Psoas muscle (tissue), 8 donors: ENCODE data around the gene ABHD12. TPM values are rescaled to one million over a fixed set of nuclear protein-coding genes. Genes with fewer than 3 reads are reported as not detected.

Experiments
- ATAC-seq, 4 donors: fragments of 200-7000 bp; cut with Tn5 transposase; one replicate each; pipeline ENCODE4 v1.9.1; 2020; ENCODE audit warnings: moderate library complexity in 3 of 4, mild to moderate bottlenecking in 2 of 4
- DNase-seq, 2 donors: peaks; one replicate each; pipeline ENCODE4 v3.0.0-alpha.2; 2020
- H3K27ac ChIP-seq: fragments of 200-600 bp; one replicate; pipeline ENCODE4 v1.8.0; 2022
- H3K27me3 ChIP-seq, 3 donors: fragments of 200-600 bp in 1 of 3; one replicate each; pipeline versions ENCODE4 v1.6.1 to v1.8.0; 2013 to 2022; ENCODE audit warnings: low read length in 2 of 3, mild to moderate bottlenecking in 2 of 3, moderate library complexity in 1 of 3; ENCODE audit not compliant: insufficient read depth in 3 of 3
- H3K36me3 ChIP-seq, 2 donors: fragments of 200-600 bp in 1 of 2; one replicate each; pipeline versions ENCODE4 v1.6.1 to v1.8.0; 2013 to 2022; ENCODE audit warnings: low read depth in 1 of 2, mild to moderate bottlenecking in 1 of 2, moderate library complexity in 1 of 2; ENCODE audit not compliant: insufficient read depth in 1 of 2
- H3K4me1 ChIP-seq: fragments of 200-600 bp; one replicate; pipeline ENCODE4 v1.8.0; 2022
- H3K4me3 ChIP-seq: fragments of 200-600 bp; one replicate; pipeline ENCODE4 v1.8.0; 2022; ENCODE audit warnings: mild to moderate bottlenecking
- H3K9me3 ChIP-seq: fragments of 200-600 bp; one replicate; pipeline ENCODE4 v1.8.0; 2022
- CTCF ChIP-seq: fragments of 200-600 bp; IDR thresholded peaks from one replicate; pipeline ENCODE4 v1.8.0; 2022; ENCODE audit warnings: antibody characterized with exemption
- WGBS, 3 donors: extraction: QIAGEN DNeasy Blood & Tissue Kit; methylation state at CpG; one replicate each; pipeline versions ENCODE4 v1.1.6 to v1.1.7; 2013; 5-methylcytosine and 5-hydroxymethylcytosine counted together
- intact Hi-C, 2 donors: fragments of 100-400 bp; cut with DNase I; formaldehyde crosslinking; loops; one replicate each; pipeline versions ENCODE4 v1.11.0 to v1.14.2; 2022
- polyA plus RNA-seq, 3 donors: library from polyadenylated mRNA; stranded (reverse); fragments of 200-250 nt; gene quantifications; one replicate each; pipeline ENCODE4 v1.2.3, GENCODE V29; 2013
- total RNA-seq, 4 donors: library from RNA; stranded (reverse); fragmentation: NEBNext Ultra II Directional in 2 of 4; extraction: Animal tissue kit (Norgen Biotek cat#: 25700) in 2 of 4; gene quantifications; one replicate each; pipeline versions ENCODE4 v1.2.1 to v1.2.4, GENCODE V29; 2021 to 2023
- donor health status: healthy with polysubstance abuse.
- donor health status: DM: no; HTN: no; CAD: no; lungs with moderate emphysema.
- donor health status: Bipolar disorder and iron deficiency.
- donor health status: healthy.
- donor health status: DM: yes; HTN: yes; CAD: no.
- donor health status: DM: no; HTN: no; CAD: no.
- donor health status: DM: no; HTN: no; CAD: no.
- donor health status: DM: yes; HTN: yes; CAD: no.

The ABHD12 gene
- total and polyA plus RNA-seq, 7 donors, result 7.9 to 15.5 (median 9.6) TPM

GRCh38 chr20:25293910-25294458 is 96.7 kb downstream of the ABHD12 start:
- Histone ChIP-seq H3K4me1 (peaks cover 28% of the 10 kb centered on the region), H3K4me3 (no peak overlapping the region), H3K9me3 (no peaks in the 10 kb centered on the region), H3K36me3 (peaks cover 0 to 21% of the 10 kb centered on the region in 2 donors), H3K27me3 (no peaks in the 10 kb centered on the region), H3K27ac (peak overlapping the region; percentile 84)
- WGBS, 3 donors, result 69 to 87% (median 69%) methylated on average over 13 of the region's 13 CpGs
- no peak for ATAC-seq
- no peak for DNase-seq
- no peak for TF ChIP-seq CTCF
- intact Hi-C loops, result loop anchor here (5.0 kb wide), 1 partner anchor 103 kb away; no protein-coding TSS in a partner anchor

- intact Hi-C loops, result loop anchor here (5.0 kb wide), 1 partner anchor 104 kb away; no protein-coding TSS in a partner anchor
- Histone ChIP-seq H3K27me3 (no peaks in the 10 kb centered on the region), H3K9me3 (no peaks in the 10 kb centered on the region), H3K36me3 (peaks cover 0 to 23% of the 10 kb centered on the region in 2 donors), H3K4me1 (peaks cover 28% of the 10 kb centered on the region), H3K4me3 (no peak overlapping the region), H3K27ac (peak overlapping the region; percentile 30)
- 64 to 86% (median 75%) methylated on average over 10 of the region's 10 CpGs for WGBS, 3 donors
- no peak for ATAC-seq
- no peak for DNase-seq
- no peak for TF ChIP-seq CTCF
These were observed 97.1 kb downstream of the ABHD12 start for GRCh38 chr20:25293507-25293906.

- Histone ChIP-seq H3K9me3 (no peaks in the 10 kb centered on the region), H3K4me3 (no peak overlapping the region), H3K27ac (no peak overlapping the region), H3K36me3 (peaks cover 0 to 33% of the 10 kb centered on the region in 2 donors), H3K27me3 (no peaks in the 10 kb centered on the region), H3K4me1 (peaks cover 28% of the 10 kb centered on the region)
- 94 to 95% (median 95%) methylated on average over 32 to 35 of the region's 35 CpGs for WGBS, 3 donors
- ATAC-seq (no peak), DNase-seq (no peak)
- TF ChIP-seq CTCF, result no peak
- intact Hi-C loops, result loop anchor here (5.0 kb wide), 1 partner anchor 105 kb away; no protein-coding TSS in a partner anchor
These were observed 98.3 kb downstream of the ABHD12 start for GRCh38 chr20:25292176-25292891.

GRCh38 chr20:25291432-25292133 is 99.1 kb downstream of the ABHD12 start:
- peaks cover 0 to 41% of the 10 kb centered on the region in 2 donors for H3K36me3 ChIP-seq
- no peaks in the 10 kb centered on the region for H3K9me3 ChIP-seq
- WGBS, 3 donors, result 77 to 86% (median 80%) methylated on average over 26 of the region's 26 CpGs
- intact Hi-C loops, result loop anchor here (5.0 kb wide), 1 partner anchor 106 kb away; no protein-coding TSS in a partner anchor
- DNase-seq (peak in 1 of 2 donors; percentile 42), ATAC-seq (no peak)
- no peak for TF ChIP-seq CTCF
- H3K27ac ChIP-seq, result no peak overlapping the region
- H3K4me3 ChIP-seq, result no peak overlapping the region
- no peaks in the 10 kb centered on the region for H3K27me3 ChIP-seq
- H3K4me1 ChIP-seq, result peaks cover 24% of the 10 kb centered on the region
